HPDE6-E6E7 (cell line): ENCODE data around the gene FBLIM1.

ENCODE experiments used
- DNase-seq: peaks from one replicate; pipeline ENCODE4 v3.0.0; 2011; ENCODE audit warnings: missing footprints; ENCODE audit errors: extremely low spot score

FBLIM1 gene

DNA sequence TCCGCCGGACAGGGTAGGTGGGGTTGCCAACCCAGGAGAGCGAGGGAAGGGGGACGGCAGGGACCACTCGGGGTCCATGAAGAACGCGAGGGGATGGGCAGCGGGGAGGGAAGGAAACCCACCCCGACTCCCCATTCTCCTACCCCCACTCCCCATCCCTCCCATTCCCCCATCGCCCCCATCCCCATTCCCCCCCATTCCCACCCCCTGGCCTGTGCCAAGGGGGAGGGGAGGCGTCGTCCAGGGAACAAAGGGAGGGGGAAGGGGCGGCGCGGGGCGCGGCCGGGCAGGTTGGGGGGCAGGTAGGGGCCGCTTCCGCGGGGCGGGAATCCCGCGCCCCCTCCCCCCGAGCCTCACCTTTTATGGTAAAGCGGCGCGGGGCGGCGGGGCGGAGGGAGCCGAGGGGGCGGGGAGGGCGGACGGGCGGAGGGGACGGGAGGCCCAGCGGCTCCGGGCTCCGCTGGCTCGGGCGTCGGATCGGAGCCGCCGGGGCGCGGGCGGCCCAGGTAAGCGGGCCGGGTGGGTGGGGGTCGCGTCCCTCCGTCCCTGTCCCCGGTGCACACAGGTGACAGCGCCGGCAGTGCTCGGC lies at the start of gene FBLIM1:
Gene FBLIM1 (plus strand): TSS at position 453 of the 589 bp plus-strand sequence. CDS start 6,189 bp downstream, outside the sequence.
- DNase-seq = no peak

GRCh38 chr1:15709226-15709625 lies 49.4 kb upstream of the FBLIM1 start:
- no peak for DNase-seq

- DNase-seq = no peak
Observed at GRCh38 chr1:15712168-15712567, 46.4 kb upstream of the FBLIM1 start.

DNA sequence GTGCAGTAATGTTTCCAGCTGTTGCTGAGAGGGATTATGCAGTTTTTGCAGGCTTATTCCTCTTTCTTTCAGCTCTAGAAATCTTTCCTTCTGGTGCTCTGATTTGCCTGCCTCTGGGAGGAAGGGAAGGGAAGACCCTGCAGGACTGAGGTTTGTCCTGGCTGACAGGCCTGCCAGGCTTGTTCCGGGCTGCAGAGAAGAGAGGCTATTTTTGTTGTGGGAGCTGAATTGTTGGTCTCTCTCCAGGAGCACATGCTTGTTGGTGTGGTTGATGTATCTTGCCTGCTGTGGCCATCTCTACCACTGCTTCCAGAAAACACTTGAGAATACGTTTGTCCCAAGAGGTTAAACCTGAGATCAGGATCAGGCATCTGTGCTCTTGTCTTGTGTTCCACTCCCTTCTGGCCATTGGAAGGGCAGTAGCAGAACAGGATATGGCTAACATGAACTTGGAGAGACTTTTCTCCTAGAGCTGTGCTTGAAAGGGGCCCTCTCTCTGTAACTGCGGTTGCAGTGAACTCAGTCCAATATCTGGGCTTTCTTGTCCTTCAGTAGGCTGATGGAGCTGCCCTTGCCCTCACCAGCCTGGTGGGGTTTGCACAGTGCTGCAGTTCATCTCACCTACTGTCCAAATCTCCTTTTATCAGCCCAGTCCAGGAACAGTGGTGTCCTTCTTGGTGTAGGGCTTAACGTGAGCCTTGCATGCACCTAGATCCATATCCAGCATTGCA lies 44.0 kb upstream of the FBLIM1 start:
- no peak for DNase-seq

- DNase-seq = no peak
Observed at GRCh38 chr1:15717418-15718125, 41.0 kb upstream of the FBLIM1 start.

GRCh38 chr1:15718199-15718601 lies 40.4 kb upstream of the FBLIM1 start:
- DNase-seq = no peak

DNA sequence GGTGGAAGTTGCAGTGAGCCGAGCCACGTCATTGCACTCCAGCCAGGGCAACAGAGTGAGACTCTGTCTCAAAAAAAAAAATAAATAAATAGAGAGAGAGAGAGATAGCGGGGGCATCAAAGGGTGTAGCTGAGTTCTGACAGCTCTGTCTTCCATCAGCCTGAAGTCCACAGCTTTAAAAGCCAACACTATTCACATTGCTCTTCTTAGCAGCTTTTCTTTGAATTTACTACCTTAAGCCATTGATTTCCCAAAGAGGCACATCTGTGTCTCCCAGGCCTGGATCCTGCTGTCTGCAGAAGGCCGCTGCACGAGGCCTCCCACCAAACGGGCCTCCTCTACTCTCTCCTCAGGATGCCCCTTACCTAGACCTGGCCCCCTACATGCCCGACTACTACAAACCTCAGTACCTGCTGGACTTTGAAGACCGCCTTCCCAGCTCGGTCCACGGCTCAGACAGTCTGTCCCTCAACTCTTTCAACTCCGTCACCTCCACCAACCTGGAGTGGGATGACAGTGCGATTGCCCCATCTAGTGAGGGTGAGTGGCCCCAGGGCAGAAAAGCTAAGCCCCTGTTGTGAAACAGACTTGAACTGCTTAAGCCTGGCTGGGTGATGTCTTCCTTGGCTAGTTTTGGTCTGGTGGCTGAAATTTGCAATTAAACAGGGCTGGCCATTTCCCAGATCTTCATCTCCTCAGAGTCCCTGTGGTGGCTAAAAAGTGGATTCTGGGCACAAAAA lies 39.0 kb upstream of the FBLIM1 start:
- DNase-seq = no peak

DNA sequence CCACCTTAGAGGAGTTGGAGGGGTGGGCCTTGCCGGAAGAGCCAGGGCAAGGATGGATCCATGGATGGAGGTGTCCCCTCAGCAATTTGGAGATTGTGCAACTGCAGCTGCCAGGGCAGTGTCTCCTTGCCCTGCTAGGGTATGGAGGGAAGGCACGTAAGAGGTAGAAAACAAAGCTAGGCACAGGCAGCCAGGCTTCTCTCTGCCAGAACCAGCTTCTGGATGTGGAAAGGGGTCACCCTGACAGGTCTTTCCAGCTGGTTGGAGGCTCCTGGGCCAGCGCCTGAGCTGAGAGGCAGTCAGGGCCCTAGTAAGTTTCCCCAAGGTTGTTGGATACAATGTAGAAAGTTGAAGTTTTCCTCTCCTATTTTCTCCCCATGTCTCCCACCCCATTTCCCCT lies 37.7 kb upstream of the FBLIM1 start:
- DNase-seq = no peak

DNA sequence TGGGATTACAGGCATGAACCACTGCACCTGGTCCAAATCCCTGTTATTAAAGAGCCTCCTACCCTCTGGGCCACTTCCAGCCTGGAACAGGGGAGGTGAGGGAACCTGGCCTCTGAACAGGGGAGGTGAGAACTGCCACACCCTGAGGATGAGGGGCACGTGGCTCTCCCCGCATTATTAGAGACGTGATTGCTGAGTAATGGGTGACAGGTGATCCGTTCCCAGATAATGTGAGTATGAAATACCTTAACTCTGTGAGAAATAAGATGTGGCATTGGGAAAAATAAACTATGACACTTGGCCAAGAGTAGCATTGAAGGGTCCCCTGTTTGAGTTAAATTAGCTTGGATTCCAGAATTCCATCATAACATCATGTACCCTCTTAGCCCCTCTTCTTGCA lies 36.2 kb upstream of the FBLIM1 start:
- no peak for DNase-seq

DNA sequence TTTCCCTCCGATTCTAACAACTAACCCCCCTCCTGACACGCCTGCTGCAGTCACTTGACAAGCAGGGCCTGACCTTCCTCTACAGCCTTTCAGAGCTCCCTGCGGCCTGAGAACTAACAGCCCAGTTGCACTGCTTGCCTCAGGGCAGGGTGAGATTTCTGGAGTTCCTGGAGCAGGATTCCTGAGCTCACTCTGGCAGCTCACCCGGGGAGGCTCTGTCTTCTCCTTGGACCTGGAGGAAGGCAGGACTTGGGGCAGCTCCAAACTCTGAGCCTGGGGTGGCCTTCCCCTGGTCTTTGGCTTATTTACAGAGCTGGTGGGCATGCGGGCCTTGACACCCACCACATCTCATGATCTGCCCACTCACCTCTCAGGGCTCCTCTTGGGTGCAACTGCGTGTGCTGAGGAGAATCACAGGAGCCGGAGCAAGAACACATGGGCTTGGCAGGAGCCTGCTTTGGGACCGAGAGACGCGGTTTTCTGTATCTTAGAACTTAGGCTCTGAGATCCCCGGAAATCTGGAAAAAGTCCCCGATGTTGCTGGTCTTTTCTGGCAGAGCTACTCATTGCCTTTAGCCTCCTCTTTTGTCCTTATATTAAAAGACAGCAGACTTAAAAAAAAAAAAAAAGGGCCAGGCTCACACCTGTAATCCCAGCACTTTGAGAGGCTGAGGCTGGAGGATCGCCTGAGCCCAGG lies 35.6 kb upstream of the FBLIM1 start:
- no peak for DNase-seq

GRCh38 chr1:15723631-15724246 lies 34.9 kb upstream of the FBLIM1 start:
- no peak for DNase-seq

DNA sequence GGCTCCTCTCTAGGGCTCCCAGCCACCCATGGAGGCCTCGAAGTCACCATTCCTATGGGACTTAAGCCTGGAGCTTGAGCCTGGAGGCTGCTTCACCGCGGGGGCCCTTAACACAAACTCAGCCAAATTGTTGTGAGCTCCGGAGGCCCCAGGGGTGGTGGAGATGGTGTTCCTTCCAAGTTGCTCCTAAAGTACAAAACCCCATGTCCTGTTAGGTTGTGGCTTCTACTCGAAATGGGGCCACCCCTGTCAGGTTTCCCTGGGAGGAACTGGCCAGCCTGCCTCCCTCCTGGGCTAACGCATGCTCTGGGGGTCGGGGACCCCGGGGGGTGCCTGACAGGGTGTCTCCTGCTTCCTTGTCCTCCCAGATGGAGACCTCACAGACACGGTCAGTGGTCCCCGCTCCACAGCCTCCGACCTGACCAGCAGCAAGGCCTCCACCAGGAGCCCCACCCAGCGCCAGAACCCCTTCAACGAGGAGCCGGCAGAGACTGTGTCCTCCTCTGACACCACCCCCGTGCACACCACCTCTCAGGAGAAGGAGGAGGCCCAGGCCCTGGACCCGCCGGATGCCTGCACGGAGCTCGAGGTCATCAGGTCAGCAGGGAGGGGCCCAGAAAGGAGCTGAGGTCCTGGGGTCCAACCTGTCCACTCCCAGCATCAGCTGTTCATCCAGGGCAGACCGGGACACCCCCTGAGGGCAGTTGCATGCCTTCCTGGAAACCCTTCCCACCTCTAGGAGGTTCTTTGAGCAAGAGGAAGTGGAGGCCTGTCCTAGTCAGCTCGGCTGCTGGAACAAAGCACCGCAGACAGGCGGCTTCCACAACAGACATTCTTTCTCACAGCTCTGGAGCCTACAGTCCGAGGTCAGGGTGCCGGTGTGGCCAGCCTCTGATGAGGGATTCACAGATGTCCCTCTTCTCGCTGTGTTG lies 33.4 kb upstream of the FBLIM1 start:
- DNase-seq = no peak

DNA sequence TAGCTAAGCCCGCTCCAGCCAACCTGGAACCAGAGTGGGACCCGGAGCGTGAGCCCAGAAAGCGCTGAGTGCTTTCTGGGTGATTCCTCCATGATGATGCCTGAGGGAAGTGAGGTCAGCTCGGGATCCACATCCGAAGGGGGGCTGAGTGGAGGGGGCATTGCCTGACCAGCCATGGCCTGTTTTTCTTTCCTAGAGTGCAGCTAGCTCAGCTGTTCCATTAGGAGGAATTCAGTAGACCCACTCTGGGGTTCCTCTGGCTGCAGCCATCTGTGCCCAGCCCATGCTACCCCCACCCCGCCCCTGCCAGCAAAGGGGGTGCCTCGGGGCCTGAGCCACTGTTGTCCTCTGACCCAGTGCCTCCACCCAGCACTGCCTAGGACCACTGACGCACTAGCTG lies 32.1 kb upstream of the FBLIM1 start:
- no peak for DNase-seq

DNA sequence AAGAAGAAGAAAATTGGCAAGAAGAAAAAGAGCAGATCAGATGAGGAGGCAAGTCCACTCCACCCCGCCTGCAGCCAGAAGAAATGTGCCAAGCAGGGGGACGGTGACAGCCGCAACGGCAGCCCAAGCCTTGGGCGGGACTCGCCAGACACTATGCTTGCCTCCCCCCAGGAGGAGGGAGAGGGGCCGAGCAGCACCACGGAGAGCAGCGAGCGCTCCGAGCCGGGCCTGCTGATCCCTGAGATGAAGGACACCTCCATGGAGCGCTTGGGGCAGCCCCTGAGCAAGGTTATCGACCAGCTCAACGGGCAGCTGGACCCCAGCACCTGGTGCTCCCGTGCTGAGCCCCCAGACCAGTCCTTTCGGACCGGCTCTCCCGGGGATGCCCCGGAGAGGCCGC lies 31.6 kb upstream of the FBLIM1 start:
- no peak for DNase-seq

- DNase-seq = no peak
Observed at GRCh38 chr1:15727424-15727823, 31.2 kb upstream of the FBLIM1 start.

GRCh38 chr1:15727866-15728534 lies 30.6 kb upstream of the FBLIM1 start:
- no peak for DNase-seq

GRCh38 chr1:15728937-15729657 lies 29.5 kb upstream of the FBLIM1 start:
- DNase-seq = no peak

- no peak for DNase-seq
Observed at GRCh38 chr1:15730423-15730822, 28.2 kb upstream of the FBLIM1 start.

- DNase-seq = no peak
Observed at GRCh38 chr1:15730936-15731335, 27.7 kb upstream of the FBLIM1 start.
